Measurements from ENCODE around the gene RC3H1.

DNA sequence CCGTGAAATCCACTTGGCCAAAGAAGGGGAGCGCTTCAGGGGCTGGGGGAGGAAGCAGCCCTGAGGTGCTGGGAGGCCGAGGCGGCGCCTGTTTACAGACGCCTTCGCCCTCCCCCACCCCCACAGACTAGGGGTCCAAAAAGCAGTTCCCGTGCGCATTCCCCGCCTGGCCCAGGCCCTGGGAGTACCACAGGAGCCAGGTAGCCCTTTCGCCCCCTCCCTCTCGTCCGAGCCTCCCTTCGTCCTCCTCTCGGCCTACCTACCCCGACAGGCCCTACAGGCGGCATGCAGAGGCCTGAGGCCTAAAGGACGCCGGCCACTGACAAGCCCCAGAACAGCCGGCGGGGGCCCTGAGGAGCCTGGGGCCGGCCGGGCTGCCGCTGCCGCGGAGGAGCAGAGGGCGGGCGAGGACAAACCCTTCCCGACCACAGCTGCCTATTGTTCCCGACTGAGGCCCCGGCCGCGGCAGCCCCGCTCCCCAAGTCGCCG lies 522 bp downstream of the RC3H1 start:
- TF ChIP-seq, protein P1, sequence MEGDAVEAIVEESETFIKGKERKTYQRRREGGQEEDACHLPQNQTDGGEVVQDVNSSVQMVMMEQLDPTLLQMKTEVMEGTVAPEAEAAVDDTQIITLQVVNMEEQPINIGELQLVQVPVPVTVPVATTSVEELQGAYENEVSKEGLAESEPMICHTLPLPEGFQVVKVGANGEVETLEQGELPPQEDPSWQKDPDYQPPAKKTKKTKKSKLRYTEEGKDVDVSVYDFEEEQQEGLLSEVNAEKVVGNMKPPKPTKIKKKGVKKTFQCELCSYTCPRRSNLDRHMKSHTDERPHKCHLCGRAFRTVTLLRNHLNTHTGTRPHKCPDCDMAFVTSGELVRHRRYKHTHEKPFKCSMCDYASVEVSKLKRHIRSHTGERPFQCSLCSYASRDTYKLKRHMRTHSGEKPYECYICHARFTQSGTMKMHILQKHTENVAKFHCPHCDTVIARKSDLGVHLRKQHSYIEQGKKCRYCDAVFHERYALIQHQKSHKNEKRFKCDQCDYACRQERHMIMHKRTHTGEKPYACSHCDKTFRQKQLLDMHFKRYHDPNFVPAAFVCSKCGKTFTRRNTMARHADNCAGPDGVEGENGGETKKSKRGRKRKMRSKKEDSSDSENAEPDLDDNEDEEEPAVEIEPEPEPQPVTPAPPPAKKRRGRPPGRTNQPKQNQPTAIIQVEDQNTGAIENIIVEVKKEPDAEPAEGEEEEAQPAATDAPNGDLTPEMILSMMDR (IDR thresholded peaks at IDR 0.05): no peak
- no peak for TF ChIP-seq POLR2A (IDR thresholded peaks at IDR 0.05)
